Inferior parietal cortex (tissue), 1 donor: Measurements from ENCODE around the gene FAM151B.

Experiments used
- DNase-seq: peaks from one replicate; pipeline ENCODE4 v3.0.0-alpha.2; 2016; ENCODE audit errors: extremely low spot score

FAM151B gene

GRCh38 chr5:80588858-80589540, 101.1 kb downstream of the FAM151B start:
- no peak for DNase-seq

- DNase-seq = no peak
Observed at GRCh38 chr5:80590766-80591165, 102.9 kb downstream of the FAM151B start.

DNA sequence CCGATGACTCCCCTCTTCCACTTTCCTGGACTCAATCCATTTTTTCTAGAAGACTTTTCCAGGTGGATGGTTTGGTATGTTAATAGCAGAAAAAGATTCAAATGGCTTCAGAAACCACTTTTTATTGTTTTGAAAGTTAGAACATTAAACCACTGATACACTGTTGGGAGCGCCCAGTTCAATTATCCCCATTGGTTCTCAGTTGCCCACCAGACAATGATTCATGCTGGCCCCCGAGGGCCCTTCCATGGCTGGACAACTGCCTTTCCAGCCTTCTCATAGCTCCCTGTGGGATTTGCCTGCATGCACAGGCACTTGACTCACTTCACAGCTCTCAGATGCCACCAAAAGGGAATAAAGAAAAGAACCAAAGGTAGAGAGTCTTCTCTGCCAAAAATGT, 103.5 kb downstream of the FAM151B start:
- DNase-seq = no peak

DNA sequence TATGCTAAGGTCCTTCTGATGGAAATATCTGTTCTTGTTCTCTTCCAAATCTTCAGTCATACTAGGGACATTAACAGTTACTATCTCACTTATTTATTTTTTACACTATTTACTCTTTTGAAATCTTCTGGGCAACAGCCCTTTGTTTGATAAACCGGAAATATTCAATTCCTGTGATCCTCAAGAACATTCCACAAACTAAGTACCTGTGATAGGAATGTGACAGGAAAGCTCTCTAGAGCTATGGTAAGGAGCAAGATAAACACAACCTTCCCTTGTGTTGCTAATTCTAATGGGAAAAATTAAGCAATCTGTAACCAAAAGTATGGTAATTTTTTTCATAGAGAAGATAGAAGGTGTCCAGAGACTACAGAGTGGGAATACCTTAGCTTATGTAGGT, 104.2 kb downstream of the FAM151B start:
- DNase-seq = no peak
